ENCODE data around the gene TEPSIN. TPM values are rescaled to one million over a fixed set of nuclear protein-coding genes. Genes with fewer than 3 reads are reported as not detected.
"Not testable (repeated sequence)": the region's sequence is repeated elsewhere in the genome, so short reads cannot be mapped to it uniquely, and the experiment has no call there.

TEPSIN gene
- total RNA-seq, 1 experiment from 2014 or later = 11.1 TPM

DNA sequence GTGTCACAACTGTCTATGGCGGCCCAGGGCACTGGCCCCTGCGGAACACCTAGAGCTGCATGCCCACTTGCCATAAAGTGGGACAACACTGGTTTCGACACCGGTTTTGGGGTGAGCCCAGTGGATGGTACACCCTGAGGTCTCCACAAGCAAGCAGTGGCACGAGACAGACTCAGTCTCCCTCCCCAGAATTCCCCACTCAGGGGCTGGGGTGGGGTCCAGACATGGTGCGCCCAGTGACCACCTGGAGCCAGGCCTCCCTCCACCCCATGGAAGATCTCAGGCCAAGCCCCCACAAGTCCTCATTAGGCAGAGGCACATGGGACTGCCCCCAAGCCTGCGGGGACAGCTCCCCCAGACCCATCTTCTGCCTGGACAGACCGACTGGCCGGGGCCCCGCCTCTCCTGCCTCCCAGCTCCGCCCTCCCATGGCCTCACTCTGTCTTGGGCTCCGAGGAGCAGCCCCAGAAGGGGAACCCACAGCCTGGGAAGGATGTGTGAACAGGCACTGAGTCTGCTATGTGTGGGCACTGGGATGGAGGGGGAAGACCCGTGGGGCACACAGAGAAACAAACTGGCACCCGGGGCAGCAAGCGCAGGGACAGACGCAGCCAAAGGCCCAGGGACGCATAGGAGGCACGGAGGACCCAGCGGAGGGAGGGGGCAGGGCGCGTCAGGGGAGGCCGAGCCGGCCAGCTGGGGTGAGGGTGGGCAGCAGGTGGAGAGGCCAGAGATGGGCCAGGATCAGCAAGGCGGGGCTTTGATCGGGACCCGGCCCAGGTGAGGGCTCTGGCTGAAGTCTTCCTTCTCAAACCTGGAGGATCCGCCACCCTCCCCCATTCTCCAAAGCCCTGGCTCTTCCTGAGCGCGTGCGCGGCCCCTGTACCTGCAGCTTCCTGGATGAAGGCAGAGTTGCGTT lies 2.8 kb downstream of the TEPSIN start:
- DNase-seq (ENCODE audit: low read depth) = no peak

DNA sequence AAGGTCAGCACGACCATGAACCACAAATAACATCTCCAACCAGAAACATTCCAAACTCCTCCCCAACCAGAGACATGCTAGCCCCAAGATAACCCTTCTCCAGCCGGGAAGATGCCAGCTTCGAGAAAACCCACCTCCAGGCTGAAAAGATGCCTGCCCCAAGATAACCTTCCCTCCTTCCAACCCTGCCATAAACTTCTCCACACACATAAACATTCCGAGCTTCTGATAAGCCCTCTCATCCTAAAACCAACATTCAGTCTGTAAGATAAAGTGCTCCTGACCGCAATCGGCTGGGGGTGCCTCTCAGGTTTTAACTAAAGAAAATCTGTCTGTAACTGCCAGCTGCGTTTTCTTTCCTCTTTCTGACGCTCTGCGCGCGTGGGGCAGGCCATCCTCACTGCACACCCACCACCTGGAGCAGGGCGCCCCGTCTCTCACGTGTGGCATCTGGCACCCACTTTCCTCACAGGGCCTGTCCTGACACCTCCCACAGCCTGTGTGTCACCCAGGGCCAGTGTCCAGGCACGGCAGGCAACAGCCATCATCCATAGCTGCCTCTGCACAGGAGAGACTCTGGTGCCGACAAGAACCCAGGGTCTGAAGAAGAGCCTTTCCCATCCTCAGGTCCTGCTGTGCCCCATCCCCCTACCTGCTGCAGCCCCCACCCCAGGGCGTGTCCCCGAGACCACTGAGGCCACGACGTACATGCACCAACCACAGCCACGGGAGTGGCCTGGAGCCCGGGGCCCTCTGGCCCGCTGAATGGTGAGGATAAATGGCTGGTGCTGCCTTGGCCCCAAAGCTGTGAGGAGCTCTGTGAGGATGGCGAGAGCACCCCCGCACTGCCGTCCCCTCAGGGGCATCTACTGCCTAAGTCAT lies 3.7 kb downstream of the TEPSIN start:
- DNase-seq (ENCODE audit: low read depth) = no peak

DNA sequence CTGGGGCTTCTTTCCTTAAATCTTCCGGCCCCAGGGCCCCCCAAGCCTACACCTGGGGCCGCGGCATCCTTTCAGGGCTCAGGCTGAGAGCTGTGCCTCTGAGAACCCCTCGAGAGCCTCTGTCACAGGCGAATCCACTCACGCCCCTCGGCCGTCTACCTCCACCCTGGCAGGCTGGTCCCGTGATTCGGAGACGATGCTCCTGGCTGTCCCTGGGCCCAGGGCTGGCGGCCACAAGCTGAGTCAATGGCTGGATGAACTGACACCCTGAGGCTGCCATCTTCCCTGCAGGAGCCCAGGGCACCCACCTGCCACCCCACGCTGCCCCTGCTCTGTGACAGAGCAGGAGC lies 4.4 kb downstream of the TEPSIN start:
- no peak for DNase-seq (ENCODE audit: low read depth)

DNA sequence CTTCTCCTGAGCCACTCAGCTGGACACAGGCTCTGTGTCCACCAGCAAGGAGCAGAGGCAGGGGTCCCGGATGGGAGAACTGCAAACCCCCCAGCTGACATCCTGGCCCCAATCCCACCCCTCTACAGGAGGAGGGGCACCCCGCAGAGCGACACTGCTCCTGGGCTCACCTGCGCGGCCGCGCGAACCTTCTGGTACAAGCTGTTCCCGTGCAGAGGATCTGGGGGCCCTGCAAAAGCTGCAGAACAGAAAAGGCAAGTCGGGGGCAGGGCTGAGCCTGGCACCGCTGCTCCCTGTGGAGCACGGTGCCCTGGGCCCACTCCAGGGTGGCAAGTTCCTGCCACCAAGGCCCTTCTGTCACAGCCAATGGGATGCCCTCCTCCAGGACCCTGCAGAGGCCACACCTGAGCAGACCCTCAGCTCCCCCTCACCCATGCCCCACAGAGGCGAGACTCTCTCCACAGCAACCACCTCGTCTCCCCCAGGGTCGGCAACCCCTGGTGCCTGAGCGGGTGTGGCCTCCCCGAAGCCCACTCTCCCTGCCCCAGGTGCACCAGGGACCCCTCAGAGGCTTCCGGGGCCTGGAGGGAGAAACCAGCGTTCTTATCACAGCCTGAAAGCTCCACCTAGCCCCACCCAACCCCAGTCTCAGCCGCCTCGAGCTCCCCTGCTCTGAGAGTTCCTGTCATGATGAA lies 4.9 kb downstream of the TEPSIN start:
- DNase-seq (ENCODE audit: low read depth) = no peak

DNA sequence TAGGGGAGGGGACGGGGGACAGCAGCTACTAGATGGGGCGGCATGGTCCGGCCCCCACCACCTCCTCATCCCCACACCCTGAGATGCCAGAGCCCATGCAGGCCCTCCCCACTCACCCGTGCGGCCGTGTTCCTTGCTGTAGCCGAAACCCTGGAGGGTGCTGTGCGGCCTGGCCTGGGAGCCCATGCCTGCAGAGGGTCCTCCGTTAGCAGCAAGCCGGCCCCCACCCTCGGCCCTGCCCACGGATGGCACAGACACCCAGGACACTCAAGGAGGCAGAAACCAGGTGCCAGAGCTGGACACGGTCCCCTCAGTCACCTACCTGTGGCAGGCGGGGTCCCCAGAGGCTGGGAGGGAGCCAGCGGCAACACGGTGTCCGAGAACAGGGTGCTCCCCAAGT lies 5.5 kb downstream of the TEPSIN start:
- DNase-seq (ENCODE audit: low read depth) = no peak

DNA sequence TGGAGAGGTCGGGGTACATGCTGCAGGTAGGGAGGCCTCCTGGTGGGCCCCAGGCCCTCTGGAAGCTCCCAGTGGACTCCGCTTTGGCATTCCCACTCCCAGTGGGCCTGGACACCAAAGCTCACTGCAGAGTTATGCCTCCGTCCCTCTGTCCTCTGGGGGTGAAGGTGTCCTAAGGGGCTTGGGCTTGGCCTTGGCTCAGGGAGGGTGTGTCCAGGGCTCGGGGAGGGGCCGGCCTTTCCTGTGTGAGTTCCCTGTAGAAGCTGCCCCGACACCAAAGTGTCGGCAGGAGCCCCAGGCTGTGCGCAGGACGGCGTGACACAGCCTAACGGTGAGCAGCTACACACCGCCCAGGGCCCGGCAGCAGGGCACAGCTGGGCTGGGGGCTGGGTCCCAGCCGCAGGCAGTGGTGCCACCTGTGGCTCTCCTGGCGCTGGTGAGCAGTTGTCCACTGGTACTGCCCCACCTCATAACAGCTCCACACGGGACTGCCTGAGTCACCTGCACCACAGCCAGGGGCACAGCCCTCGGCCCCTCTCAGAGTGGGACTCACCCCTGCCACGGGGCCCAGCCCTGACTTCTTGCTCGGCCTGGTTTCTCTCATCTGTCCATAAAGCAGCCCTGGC lies 6.1 kb downstream of the TEPSIN start:
- DNase-seq (ENCODE audit: low read depth) = no peak

DNA sequence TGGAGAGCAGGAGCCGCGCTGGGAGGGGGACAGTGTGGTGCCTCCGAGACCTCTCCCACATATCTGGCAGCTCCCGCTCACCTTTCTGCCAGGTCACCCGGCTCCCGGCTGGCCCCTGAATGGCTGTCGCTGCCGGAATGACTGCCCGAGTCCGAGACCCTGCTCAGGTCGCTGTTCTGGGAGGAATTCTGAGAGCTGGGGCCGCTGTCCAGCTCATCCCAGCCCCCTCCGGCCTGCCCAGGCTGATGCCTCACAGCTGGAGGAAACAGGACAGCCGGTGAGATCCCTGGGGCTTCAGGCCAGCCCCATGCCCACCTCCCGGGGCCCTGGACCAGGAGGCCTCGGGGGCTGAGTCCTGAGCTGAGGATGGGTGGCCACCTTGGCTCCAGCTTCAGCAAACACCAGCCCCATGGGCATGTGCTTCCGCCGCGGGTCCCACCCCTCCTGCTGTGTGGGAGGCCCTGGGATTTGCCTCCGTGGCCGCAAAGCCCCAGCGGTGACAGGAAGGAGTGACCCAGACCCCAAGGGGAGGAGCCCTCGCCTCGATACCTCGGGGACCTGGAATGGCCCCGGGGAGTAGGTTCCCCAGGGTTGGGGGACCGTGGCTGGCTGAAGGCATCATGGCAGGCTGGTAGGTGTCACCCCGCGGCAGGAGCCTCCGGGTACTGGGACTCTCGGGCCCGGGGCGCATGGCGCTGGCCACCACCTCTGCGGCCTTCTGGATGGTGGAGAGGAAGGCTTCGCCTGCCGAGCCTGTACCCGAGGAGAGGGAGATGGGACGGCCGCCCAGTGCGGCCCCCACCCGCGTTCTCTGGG lies 6.9 kb downstream of the TEPSIN start:
- no peak for DNase-seq (ENCODE audit: low read depth)

DNA sequence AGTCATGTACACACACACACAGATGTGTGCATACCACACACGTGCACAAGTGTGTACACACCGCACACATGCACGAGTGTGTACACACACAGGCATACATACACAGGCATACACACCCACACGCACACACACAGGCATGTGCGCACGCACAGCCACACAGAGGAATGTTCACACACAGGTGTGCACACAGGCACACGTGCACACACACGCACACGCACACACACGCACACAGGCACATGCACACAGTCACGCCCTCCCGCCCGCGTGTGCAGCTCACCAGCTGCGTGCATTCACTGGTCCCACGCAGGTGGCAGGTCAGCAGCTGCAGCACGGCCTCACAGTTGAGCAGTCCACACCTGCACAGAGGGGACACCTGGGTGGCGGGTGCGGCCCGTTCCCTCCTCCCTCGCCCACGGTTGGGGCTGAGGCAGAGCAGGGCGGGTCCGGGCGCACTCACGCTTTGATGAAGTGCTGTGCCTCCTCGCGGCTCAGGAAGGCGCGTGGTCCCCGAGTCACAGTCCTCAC lies 7.7 kb downstream of the TEPSIN start:
- DNase-seq (ENCODE audit: low read depth) = no peak

DNA sequence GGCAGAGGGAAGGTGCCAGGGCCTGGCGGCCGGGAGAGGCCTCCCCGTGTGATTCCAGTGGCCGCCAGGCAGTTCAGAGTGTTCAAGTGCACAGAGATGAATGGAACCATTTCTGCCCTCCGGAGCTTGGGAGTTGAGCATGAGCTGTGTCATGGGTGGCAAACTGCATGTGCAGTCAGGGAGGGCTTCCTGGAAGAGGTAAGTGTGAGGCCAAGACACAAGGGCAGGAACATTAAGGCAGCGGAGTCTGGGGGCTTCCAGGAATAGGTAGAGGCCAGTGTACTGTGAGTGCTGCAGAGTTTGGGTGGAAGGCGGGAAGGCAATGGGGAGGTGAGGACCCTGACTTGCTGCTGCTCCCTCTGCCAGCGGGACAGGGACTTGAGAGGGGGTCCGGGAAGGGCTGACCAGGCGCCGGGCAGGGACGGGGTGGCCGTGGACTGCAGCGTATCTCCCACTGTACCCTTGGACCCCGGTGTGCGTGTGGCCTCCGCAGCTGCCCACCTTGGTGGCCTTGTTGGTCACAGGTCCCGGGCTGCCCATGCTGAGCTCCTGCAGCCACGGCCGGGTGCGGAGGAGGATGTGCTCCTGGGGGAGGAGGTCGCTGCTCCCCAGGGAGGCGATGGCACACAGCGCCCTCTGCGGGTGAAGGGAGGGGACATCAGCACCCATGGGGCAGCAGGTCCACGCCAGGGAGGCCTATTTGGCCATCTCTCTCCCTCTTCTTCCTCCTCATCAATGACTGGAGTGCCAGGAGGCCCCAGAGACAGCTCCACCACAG lies 8.6 kb downstream of the TEPSIN start:
- no peak for DNase-seq (ENCODE audit: low read depth)

DNA sequence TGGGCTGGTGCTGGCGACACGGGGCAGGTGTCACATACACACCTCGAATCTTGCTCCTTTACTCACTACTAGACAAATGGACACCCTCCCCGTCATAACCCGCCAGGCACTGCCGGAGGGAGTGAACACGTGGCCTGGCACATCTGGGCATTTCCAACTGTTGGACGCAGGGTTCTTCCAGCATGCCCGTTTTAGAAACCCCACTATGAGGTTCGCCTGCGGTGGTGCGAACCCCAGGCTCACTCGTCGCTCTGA lies 9.3 kb downstream of the TEPSIN start:
- no peak for DNase-seq (ENCODE audit: low read depth)

DNA sequence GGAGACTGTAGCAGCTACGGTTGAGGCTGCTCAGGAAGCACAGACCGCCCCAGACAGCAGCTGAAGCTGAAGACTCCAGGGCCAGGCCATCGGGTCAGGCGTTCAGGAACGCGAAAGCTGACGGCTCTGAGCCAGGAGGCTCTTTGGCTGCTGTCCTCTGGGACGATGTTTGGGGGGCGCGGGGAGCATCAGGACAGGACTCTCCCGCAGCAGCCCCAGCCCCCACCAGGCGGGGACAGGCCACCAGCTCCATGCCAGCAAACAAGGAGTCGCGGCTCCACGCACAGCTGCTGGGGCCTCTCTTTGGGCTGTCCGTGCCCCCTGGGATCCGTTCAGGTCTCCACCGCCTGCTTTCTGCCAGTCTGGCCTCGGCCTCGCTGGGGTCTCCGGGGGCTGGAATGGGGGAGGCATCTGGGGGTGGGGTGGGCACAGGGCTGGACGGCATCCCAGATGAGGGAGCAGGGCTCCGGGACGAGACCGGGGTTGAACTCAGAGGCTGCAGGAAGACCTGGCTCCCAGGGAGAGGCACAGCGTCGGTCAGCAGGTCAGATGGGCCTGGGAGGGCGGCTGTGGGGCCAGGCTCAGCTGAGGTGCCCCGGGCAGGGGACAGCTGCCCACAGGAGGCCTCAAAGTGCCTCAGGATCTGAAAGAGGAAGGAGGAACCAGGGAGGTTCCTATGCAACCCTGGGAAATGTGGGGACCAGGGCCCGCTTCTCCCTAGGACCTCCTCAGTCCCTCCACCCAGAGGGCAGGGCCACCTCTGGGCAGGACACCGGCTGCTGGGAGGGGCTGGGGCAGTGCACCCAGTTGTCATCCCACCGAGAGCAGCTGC lies 9.8 kb downstream of the TEPSIN start:
- no peak for DNase-seq (ENCODE audit: low read depth)

DNA sequence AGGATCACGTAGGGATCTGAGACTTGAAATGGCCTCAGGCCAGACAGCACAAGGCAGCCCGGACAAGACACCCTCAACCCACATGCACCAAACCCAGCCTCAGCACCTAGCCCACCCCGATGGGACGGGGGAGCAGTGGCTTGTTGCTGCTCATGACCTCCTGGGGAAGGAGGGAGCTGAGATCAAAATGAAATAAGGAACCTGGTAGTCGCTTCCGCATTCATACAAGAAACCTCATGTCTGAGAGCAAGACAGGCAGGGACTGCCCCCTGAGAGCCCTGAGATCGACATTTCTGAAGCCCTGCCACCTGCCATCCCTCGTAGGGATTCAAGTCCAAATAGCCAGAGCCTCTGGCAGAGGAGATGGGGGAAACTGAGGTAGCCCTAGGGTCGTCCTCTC lies 10.4 kb downstream of the TEPSIN start:
- DNase-seq (ENCODE audit: low read depth) = no peak

DNA sequence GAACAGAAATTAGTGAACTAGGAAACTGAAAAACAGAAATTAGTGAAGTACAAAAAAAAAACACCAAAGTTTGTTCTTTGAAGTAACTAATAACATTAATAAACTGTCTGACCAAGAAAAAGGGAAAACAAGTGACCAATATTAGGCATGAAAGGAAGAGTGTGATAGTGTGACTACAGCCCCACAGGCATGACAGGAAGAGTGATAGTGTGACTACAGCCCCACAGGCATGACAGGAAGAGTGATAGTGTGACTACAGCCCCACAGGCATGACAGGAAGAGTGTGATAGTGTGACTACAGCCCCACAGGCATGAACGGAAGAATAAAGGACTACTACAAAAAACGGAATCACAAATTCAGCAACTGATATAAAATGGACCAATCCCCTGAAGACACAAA lies 11.2 kb downstream of the TEPSIN start:
- DNase-seq (ENCODE audit: low read depth) = not testable (repeated sequence)

DNA sequence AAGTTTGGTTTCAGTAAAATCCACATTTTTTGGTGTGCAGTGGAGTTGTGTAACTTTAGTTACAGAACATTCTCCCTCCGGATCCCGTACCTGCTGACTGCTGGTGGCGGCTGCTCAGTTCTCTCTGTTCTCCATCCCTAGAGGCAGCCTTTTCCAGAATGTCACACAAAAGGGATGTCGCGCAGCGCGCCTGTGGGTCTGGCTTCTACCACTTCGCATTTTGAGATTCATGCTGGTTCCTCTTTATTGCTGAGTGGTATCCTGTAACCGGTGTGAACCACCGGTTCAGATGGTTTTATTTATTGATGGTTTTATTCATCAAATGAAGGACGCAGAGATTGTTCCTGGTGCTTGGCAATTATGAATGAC lies 15.1 kb downstream of the TEPSIN start:
- peak; percentile 21 for DNase-seq (ENCODE audit: low read depth)

DNA sequence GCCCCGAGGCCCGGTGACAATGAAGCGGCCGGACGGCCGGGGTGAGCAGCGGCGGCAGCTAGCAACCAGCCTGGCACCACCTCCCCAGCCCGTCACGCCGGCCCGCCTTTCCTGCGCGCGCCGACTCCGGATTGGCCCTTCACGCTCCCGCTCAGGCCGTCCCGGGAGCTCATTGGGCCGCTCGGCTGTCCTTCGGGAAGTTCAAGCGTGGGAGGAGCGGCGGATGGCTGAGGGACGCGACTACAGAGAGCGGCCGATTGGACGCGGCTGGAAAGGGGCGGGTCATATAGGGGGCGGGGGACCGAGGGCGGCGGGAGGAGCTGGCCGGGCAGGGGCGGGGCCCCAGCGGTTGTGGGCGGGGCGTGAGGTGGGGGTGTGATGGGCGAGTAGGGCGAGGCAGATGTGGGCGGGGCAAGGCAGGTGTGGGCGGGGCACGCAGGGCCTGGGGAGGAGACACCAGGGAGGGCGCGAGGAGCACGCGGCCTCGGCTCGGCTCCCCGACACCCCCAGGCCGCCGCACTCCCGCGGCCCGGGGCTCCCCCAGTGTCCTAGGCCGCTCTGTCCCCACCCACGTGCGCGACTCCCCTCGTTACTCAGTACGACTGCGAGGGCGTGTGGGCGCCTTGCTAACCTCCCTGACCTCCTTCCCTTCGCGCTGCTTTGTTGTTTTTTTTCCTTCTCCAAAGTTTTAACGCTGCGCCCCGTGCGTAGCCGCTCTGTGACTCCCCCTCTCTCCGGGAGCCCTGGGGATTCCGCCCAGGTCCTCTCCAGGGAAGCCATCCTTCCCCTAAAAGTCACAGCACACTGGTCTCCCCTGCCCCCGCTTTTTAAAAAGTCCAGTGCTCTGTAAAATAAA lies 15.7 kb downstream of the TEPSIN start, which contains the start of gene CEP131:
Gene CEP131, minus strand, starts transcription at position 60 of the 856 bp plus-strand sequence. CDS start 2,909 bp downstream, outside the sequence.
- DNase-seq (ENCODE audit: low read depth) = peak; percentile 96

DNA sequence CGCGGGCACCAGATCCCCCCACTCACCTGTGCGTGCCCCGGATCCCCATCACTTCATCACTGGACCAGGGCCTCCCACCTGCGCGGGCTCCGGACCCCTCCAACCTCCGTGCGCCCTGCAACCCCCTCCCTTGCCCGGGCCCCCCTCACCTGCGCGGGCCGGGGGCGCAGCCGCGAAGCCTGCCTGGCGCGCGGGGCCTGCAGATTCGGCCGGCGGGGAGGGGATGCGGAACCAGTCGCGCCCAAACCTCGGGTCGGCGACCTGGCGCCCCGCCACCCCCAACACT lies 16.3 kb downstream of the TEPSIN start:
- DNase-seq (ENCODE audit: low read depth) = no peak

DNA sequence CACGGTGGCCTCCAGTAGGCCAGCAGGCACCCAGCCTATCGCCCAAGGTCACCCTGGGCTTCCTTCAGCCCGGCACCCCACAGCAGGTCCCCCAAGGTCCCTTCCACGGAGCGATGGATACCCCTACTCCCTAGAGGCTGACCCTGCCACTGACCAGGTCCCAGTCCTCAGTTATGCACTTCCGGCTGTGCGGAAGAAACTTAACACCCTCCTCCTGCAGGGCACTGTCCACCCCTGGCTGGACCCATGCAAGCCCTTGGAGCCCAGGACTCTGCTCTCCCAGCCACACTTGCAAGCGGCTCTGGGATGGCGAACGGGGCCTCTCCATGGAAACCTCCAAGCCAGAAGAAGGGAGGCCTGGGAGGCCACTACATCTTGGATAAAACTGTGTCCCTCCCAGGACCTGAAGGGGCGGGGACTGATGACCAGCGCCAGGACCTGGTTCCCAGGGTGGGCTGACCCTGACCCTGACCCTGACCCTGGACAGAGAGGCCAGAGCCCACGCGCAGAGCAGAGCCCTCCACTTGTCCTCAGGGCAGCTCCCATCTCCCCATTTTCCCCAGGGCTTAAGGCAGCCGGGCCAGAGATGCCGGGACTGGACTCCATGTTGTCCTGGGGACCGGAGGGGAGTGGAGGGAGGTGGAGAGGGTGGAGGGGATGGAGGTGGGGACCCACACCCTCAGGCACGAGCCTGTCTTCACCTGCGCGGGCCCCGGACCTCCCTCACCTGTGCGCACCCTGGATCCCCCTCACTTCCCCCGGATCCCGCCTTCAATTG lies 16.8 kb downstream of the TEPSIN start:
- DNase-seq (ENCODE audit: low read depth) = no peak

DNA sequence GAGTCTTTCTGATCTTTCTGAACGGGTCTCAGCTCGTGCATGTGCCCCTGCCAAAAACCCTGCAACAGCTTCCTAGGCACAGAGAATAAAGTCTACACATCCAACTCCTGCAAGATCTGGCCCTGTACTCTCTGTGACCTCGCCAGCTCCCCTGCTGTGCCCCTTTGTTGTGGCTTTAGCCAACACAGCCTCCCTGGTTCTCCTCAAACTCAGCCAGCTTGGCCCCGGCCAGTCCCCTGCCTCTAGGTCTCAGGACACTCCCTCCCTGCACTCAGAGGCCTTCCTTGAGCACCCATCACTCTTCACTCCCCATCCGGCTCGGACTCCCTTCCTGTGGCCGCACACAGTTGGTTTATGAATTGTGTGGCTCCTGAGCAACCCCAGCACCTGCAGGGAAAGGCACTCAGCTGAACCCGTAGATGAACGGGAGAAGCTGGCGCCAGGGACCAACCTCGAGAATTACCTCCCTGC lies 17.4 kb downstream of the TEPSIN start:
- no peak for DNase-seq (ENCODE audit: low read depth)
